Natural killer cell (primary cell): Measurements from ENCODE around the gene HAUS3. TPM values are rescaled to one million over a fixed set of nuclear protein-coding genes. Genes with fewer than 3 reads are reported as not detected.

Source experiments
- ATAC-seq, 3 donors: fragments of 150-1000 bp in 2 of 3; fragments of 200-7000 bp in 1 of 3; cut with Tn5 transposase; 1 replicate in 1 of 3; 2 replicates in 2 of 3; pipeline ENCODE4 v1.10.0; 2021; ENCODE audit warnings: mild to moderate bottlenecking in 2 of 3, moderate library complexity in 2 of 3
- DNase-seq, 2 donors: peaks; one replicate each; pipeline versions ENCODE4 v3.0.0 to v3.0.0-alpha.2; 2013 to 2021; ENCODE audit warnings: mixed read lengths in 1 of 2
- H3K27ac ChIP-seq: one replicate; pipeline ENCODE4 v1.5.1; 2013; ENCODE audit warnings: mild to moderate bottlenecking, low read length
- H3K27me3 ChIP-seq: one replicate; pipeline ENCODE4 v1.6.1; 2013; ENCODE audit warnings: low read length; ENCODE audit not compliant: control insufficient read depth, insufficient read depth
- H3K36me3 ChIP-seq: one replicate; pipeline ENCODE4 v1.6.1; 2013; ENCODE audit warnings: low read length; ENCODE audit not compliant: control insufficient read depth, insufficient read depth
- H3K4me1 ChIP-seq: one replicate; pipeline ENCODE4 v1.6.1; 2013; ENCODE audit warnings: low read length; ENCODE audit not compliant: control insufficient read depth, insufficient read depth
- H3K4me3 ChIP-seq: one replicate; pipeline ENCODE4 v1.5.1; 2013; ENCODE audit warnings: low read length
- H3K9me3 ChIP-seq: one replicate; pipeline ENCODE4 v1.6.1; 2013; ENCODE audit warnings: low read length; ENCODE audit not compliant: control insufficient read depth, insufficient read depth
- H3K27ac Mint-ChIP-seq, 2 donors: one replicate each; pipeline ENCODE4 v1.8.0; 2022; ENCODE audit warnings: mild to moderate bottlenecking in 2 of 2, mixed read lengths in 2 of 2, moderate library complexity in 1 of 2
- H3K27me3 Mint-ChIP-seq, 2 donors: one replicate each; pipeline ENCODE4 v1.8.0; 2022; ENCODE audit warnings: low read depth in 2 of 2, mixed read lengths in 2 of 2
- H3K36me3 Mint-ChIP-seq: one replicate; pipeline ENCODE4 v1.8.0; 2022; ENCODE audit warnings: mixed read lengths
- H3K4me1 Mint-ChIP-seq, 2 donors: one replicate each; pipeline ENCODE4 v1.8.0; 2022; ENCODE audit warnings: mixed read lengths in 2 of 2
- H3K4me3 Mint-ChIP-seq: one replicate; pipeline ENCODE4 v1.8.0; 2022; ENCODE audit warnings: mild to moderate bottlenecking, moderate library complexity, mixed read lengths
- H3K9me3 Mint-ChIP-seq, 2 donors: one replicate each; pipeline ENCODE4 v1.8.0; 2022; ENCODE audit warnings: mixed read lengths in 2 of 2
- WGBS: methylation state at CpG from one replicate; pipeline ENCODE4 v1.1.7; 2013; ENCODE audit warnings: missing lambda C conversion rate; ENCODE audit not compliant: insufficient coverage; 5-methylcytosine and 5-hydroxymethylcytosine counted together
- intact Hi-C: fragments of 100-400 bp; cut with micrococcal nuclease; formaldehyde crosslinking; loops from one replicate; pipeline ENCODE4 v1.14.2; 2022
- total RNA-seq, 4 donors: library from RNA; stranded (reverse); fragments of 120-200 nt in 1 of 4; gene quantifications; one replicate each; pipeline versions ENCODE4 v1.2.3 to v1.2.4, GENCODE V29; 2013 to 2022
- TF ChIP-seq, protein P1 (sequence below): fragments of 200-600 bp; IDR thresholded peaks from one replicate; pipeline ENCODE4 v1.8.0; 2022; ENCODE audit warnings: antibody characterized with exemption

HAUS3 gene
- total RNA-seq, 3 donors from 2014 or later (not counting 1 experiment from before 2014, with no cell fraction given): 38.0 to 50.3 (median 49.4) TPM

DNA sequence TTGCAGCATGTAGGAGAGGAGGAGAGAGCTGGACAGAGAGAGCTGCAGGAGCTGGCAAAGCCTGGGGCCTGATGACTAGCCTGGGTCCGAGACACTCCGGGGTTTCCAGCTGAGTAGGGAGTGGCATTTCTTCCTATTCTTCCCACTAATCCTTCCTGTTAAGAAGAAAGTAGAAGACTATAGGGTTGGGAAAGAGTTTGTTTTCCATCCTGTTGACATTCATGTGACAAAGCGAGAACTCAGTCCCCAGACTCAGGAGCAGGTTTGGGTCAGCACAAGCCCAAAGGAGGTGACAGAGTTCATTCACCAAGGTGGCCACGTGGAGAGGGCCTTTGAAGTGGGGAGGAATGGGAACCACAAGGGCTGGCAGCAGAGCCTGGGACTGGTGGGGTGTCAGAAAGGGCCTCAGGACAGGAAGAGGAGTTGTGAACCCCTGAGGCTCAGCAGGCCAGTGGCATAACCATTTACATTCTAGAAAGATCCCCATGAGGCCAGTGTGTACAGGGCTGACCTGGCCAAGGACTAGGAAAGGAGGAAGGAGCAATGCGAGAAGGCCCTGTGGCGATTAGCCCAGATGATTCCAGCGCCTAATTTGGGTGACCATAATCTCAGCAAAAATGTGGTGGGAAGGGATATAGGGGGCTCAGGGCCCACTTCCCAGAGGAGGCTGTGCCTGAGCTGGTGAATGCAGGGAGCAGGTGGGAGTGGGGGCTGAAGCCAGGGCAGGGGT lies 3.3 kb upstream of the HAUS3 start:
- DNase-seq: no peak
- Mint-ChIP-seq H3K4me1 (peaks cover 19 to 38% of the 10 kb centered on the region in 2 donors), H3K36me3 (no peaks in the 10 kb centered on the region), H3K27ac (peak overlapping the region; percentile 7 to 8), H3K27me3 (no peaks in the 10 kb centered on the region), H3K4me3 (peak overlapping the region; percentile 28), H3K9me3 (no peaks in the 10 kb centered on the region)
- Histone ChIP-seq H3K27me3 (no peaks in the 10 kb centered on the region), H3K9me3 (no peaks in the 10 kb centered on the region), H3K36me3 (peaks cover 11% of the 10 kb centered on the region), H3K4me3 (no peak overlapping the region), H3K4me1 (peaks cover 21% of the 10 kb centered on the region), H3K27ac (no peak overlapping the region)
- ATAC-seq: no peak
- intact Hi-C loops: no loop called here
- TF ChIP-seq, protein P1, sequence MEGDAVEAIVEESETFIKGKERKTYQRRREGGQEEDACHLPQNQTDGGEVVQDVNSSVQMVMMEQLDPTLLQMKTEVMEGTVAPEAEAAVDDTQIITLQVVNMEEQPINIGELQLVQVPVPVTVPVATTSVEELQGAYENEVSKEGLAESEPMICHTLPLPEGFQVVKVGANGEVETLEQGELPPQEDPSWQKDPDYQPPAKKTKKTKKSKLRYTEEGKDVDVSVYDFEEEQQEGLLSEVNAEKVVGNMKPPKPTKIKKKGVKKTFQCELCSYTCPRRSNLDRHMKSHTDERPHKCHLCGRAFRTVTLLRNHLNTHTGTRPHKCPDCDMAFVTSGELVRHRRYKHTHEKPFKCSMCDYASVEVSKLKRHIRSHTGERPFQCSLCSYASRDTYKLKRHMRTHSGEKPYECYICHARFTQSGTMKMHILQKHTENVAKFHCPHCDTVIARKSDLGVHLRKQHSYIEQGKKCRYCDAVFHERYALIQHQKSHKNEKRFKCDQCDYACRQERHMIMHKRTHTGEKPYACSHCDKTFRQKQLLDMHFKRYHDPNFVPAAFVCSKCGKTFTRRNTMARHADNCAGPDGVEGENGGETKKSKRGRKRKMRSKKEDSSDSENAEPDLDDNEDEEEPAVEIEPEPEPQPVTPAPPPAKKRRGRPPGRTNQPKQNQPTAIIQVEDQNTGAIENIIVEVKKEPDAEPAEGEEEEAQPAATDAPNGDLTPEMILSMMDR: no peak
- WGBS: 67% methylated on average over 5 of the region's 7 CpGs

DNA sequence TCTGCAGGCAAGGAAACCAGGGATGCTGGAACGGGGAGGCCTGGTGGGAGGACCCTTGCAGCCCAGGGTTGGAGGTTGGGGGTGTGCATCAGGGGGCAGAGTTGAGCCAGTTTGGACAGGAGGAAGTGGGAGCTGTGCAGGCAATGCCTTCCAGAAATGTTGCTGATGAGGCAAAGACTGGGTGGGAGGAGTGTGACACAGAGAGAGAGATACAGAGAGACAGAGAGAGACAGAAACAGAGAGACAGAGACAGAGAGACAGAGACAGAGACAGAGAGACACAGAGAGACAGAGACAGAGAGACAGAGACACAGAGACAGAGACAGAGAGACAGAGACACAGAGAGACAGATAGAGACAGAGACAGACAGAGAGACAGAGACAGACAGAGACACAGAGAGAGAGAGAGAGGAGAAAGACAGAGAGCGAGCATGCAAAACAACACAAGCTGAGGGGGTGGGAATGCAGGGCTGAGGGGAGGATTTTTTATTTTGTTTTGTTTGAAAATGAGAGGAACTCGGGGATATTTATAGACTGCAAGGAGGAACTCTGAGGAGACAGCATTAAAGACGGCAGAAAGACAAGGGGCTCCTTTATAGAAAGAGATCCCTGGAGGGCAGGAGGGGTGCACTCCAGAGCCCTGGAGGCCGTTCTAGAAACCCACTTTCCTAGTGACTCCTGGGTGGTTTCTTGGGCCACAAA lies 1.9 kb upstream of the HAUS3 start:
- H3K36me3 ChIP-seq: peaks cover 4% of the 10 kb centered on the region
- H3K4me1 ChIP-seq: peaks cover 21% of the 10 kb centered on the region
- Mint-ChIP-seq H3K4me3 (peak overlapping the region; percentile 1), H3K4me1 (peaks cover 31 to 50% of the 10 kb centered on the region in 2 donors), H3K9me3 (no peaks in the 10 kb centered on the region), H3K27ac (peak overlapping the region; percentile 7 to 44), H3K27me3 (no peaks in the 10 kb centered on the region), H3K36me3 (no peaks in the 10 kb centered on the region)
- no peaks in the 10 kb centered on the region for H3K27me3 ChIP-seq
- 36% methylated on average over 5 of the region's 5 CpGs for WGBS
- ATAC-seq (no peak), DNase-seq (peak in 1 of 2 donors; percentile 48)
- intact Hi-C loops: loop anchor here (5.0 kb wide), 2 partner anchors 38 to 293 kb away; partner anchors contain the start of gene FAM193A
- no peak overlapping the region for H3K4me3 ChIP-seq
- TF ChIP-seq, protein P1: no peak
- H3K27ac ChIP-seq: no peak overlapping the region
- H3K9me3 ChIP-seq: no peaks in the 10 kb centered on the region

DNA sequence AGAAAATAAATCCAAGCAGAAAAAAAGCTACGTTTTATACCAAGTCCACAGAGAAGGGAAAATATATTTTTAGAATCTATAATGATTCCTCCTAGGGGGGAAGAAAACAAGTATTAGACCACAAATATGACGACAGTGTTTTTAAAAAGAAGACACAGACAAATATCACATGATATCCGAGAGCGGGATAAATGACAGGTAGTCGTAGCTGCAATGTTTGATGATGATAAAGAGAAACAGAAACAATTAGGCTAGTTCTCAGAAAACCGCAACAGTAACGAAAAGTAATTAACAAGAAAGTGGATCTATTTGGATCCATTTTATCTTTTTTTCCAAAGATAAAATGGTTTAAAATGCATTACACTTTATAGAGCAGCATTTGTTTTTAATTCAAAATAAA lies 918 bp downstream of the HAUS3 start:
- peaks cover 20% of the 10 kb centered on the region for H3K4me1 ChIP-seq
- H3K9me3 ChIP-seq: no peaks in the 10 kb centered on the region
- H3K4me3 Mint-ChIP-seq: peak overlapping the region; percentile 93
- DNase-seq (peak in 1 of 2 donors; percentile 73), ATAC-seq (no peak)
- H3K4me1 Mint-ChIP-seq: peaks cover 46 to 64% of the 10 kb centered on the region in 2 donors
- no peaks in the 10 kb centered on the region for H3K27me3 Mint-ChIP-seq
- H3K36me3 ChIP-seq: peaks cover 16% of the 10 kb centered on the region
- no peaks in the 10 kb centered on the region for H3K27me3 ChIP-seq
- H3K36me3 Mint-ChIP-seq: no peaks in the 10 kb centered on the region
- H3K9me3 Mint-ChIP-seq: no peaks in the 10 kb centered on the region
- peak overlapping the region; percentile 90 to 91 for H3K27ac Mint-ChIP-seq
- peak overlapping the region; percentile 95 for H3K4me3 ChIP-seq
- intact Hi-C loops: loop anchor here (5.0 kb wide), 2 partner anchors 41 to 296 kb away; partner anchors contain the start of gene FAM193A
- peak overlapping the region; percentile 66 for H3K27ac ChIP-seq
- TF ChIP-seq, protein P1: no peak
- 0% methylated on average over 2 of the region's 7 CpGs for WGBS
